Measurements from ENCODE around the gene DOK4. TPM values are rescaled to one million over a fixed set of nuclear protein-coding genes. Genes with fewer than 3 reads are reported as not detected.

Gene DOK4
- total and polyA plus RNA-seq, 8 donors = 27.7 to 108 (median 31.0) TPM

DNA sequence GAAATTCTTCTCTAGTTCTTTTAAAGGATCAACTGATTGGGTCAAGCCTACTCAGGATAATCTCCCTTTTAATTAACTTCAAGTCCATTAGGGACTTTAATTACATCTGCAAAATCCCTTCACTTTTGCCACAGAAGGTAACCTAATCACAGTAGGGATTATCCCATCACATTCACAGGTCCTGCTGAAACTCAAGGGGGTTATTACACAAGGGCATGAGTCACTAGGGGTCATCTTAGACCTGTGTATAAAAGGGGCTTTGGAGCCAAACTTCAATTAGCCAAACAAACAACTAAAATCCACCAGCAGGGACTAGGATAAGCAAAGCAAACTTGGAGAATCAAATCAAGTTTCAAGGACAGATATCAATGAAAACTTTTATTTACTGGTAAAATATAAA is 58.5 kb downstream of the DOK4 start:
- no peaks in the 10 kb centered on the region for H3K9me3 ChIP-seq
- no peak overlapping the region for H3K4me3 ChIP-seq
- no peaks in the 10 kb centered on the region for H3K27me3 ChIP-seq
- peaks cover 6 to 69% of the 10 kb centered on the region in 2 donors for H3K36me3 ChIP-seq
- DNase-seq (no peak), ATAC-seq (no peak)
- H3K4me1 ChIP-seq = peaks cover 0 to 6% of the 10 kb centered on the region in 2 donors
- no peak overlapping the region for H3K27ac ChIP-seq
- no peak for TF ChIP-seq CTCF (IDR thresholded peaks at IDR 0.05)
- intact Hi-C loops (cut with DNase I) = no loop called here

- H3K27ac ChIP-seq = no peak overlapping the region
- peaks cover 3 to 10% of the 10 kb centered on the region in 2 donors for H3K4me1 ChIP-seq
- TF ChIP-seq CTCF (IDR thresholded peaks at IDR 0.05) = no peak
- DNase-seq = no peak
- ATAC-seq = no peak
- H3K9me3 ChIP-seq = no peaks in the 10 kb centered on the region
- intact Hi-C loops (cut with DNase I) = no loop called here
- no peak overlapping the region for H3K4me3 ChIP-seq
- H3K36me3 ChIP-seq = peaks cover 6 to 64% of the 10 kb centered on the region in 2 donors
- no peaks in the 10 kb centered on the region for H3K27me3 ChIP-seq
Observed at GRCh38 chr16:57427307-57427706, 59.0 kb downstream of the DOK4 start.

DNA sequence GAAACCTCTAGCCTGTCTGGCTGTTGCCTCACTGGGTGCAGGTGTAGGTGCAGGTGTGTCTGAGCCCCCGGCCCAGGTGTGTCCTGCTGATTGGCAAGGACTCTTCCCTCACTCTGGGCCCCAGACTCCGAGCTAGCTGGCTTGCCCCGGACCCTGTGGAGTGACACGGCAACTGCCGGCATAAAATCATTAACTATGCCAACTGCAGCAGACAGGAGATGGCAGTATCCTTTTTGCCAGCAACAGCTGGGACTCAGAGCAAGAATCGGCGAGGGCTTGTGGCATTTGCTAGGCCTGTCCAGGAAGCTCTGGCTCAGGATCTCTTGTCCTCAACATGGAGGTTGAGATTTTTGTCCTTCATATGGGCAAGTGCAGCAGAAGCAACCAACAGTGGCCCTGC is 59.9 kb downstream of the DOK4 start:
- H3K4me1 ChIP-seq = peaks cover 6 to 11% of the 10 kb centered on the region in 2 donors
- peaks cover 6 to 54% of the 10 kb centered on the region in 2 donors for H3K36me3 ChIP-seq
- intact Hi-C loops (cut with DNase I) = no loop called here
- ATAC-seq (no peak), DNase-seq (no peak)
- no peaks in the 10 kb centered on the region for H3K9me3 ChIP-seq
- no peak overlapping the region for H3K27ac ChIP-seq
- no peak overlapping the region for H3K4me3 ChIP-seq
- TF ChIP-seq CTCF (IDR thresholded peaks at IDR 0.05) = no peak
- H3K27me3 ChIP-seq = no peaks in the 10 kb centered on the region

DNA sequence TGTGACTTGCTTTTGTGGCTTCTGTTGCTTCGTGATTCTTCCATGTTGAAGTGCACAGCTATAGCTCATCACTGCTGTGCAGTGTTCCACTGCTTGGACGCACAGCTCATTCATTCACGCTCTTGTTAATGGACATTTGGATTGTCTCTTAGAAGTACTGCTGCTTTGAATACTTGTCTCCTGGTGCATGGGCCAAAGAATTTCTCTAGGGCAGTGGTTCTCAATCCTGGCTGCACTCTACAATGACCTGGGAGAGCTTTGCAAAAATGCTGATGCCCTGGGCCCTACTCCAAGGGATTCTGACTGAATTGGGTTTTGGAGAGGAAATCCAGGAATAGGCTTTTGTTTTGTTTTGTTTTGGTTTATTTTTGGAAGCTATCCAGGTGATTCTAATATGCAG is 61.7 kb downstream of the DOK4 start:
- Histone ChIP-seq H3K4me3 (no peak overlapping the region), H3K27me3 (no peaks in the 10 kb centered on the region), H3K9me3 (no peaks in the 10 kb centered on the region), H3K4me1 (peaks cover 6 to 11% of the 10 kb centered on the region in 2 donors), H3K36me3 (peaks cover 0 to 36% of the 10 kb centered on the region in 2 donors), H3K27ac (no peak overlapping the region)
- ATAC-seq (peak; percentile 9), DNase-seq (no peak)
- no peak for TF ChIP-seq CTCF (IDR thresholded peaks at IDR 0.05)
- intact Hi-C loops (cut with DNase I) = loop anchor here in 1 of 2 donors (5.0 kb wide), 1 partner anchor 93 kb away; no protein-coding TSS in a partner anchor

DNA sequence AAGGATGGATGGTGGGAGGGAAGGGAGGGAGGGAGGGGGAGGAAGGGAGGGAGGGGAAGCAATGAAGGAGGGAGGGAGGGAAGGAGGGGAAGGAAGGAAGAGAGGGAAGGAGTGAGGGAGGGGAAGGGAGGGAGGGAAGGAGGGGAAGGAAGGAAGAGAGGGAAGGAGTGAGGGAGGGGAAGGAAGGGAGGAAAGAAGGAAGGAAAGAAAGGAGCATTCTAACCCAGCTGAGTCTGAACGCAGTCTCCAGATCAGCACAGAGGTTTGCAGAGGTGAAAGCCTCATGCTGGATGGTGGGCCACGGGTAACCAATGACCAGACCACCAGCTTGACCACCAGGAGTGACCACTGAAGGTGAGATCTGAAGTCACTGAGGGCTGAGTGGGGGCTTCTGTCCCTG is 63.1 kb downstream of the DOK4 start:
- intact Hi-C loops (cut with DNase I) = loop anchor here in 1 of 2 donors (5.0 kb wide), 1 partner anchor 94 kb away; no protein-coding TSS in a partner anchor
- ATAC-seq (no peak), DNase-seq (no peak)
- no peak overlapping the region for H3K27ac ChIP-seq
- H3K27me3 ChIP-seq = no peaks in the 10 kb centered on the region
- no peak for TF ChIP-seq CTCF (IDR thresholded peaks at IDR 0.05)
- no peaks in the 10 kb centered on the region for H3K9me3 ChIP-seq
- peaks cover 6 to 24% of the 10 kb centered on the region in 2 donors for H3K4me1 ChIP-seq
- no peak overlapping the region for H3K4me3 ChIP-seq
- peaks cover 0 to 22% of the 10 kb centered on the region in 2 donors for H3K36me3 ChIP-seq

All from left lung (tissue), 10 donors.